Activated CD4-positive, alpha-beta memory T cell treated with anti-CD3 and anti-CD28 coated beads, Interleukin-2, amount 10 ng/mL, durations not matched to agents 7 days and 5 days (primary cell): ENCODE measurements around the gene TRAPPC10. TPM values are rescaled to one million over a fixed set of nuclear protein-coding genes. Genes with fewer than 3 reads are reported as not detected.

Experiments used
- CTCF ChIA-PET: fragments of 350-600 bp; sonication (Branson Sonifier 250); formaldehyde crosslinking; loops from one replicate; lab custom pipeline; 2021; ENCODE audit warnings: antibody characterized with exemption, inconsistent platforms; lab: Charles Lee
- POLR2A ChIA-PET: fragments of 350-600 bp; sonication (Branson Sonifier 250); formaldehyde crosslinking; loops from one replicate; lab custom pipeline; 2021; ENCODE audit warnings: antibody characterized with exemption; lab: Charles Lee
- DNase-seq: peaks from one replicate; pipeline ENCODE4 v3.0.0-alpha.2; 2020
- H3K27ac Mint-ChIP-seq: one replicate; pipeline ENCODE4 v1.8.0; 2021; ENCODE audit warnings: mild to moderate bottlenecking, mixed read lengths
- H3K27me3 Mint-ChIP-seq: one replicate; pipeline ENCODE4 v1.8.0; 2021; ENCODE audit warnings: mixed read lengths
- H3K36me3 Mint-ChIP-seq: one replicate; pipeline ENCODE4 v1.8.0; 2021; ENCODE audit warnings: low read depth, mixed read lengths
- H3K4me1 Mint-ChIP-seq: one replicate; pipeline ENCODE4 v1.8.0; 2021; ENCODE audit warnings: mixed read lengths
- H3K4me3 Mint-ChIP-seq: one replicate; pipeline ENCODE4 v1.8.0; 2021; ENCODE audit warnings: mild to moderate bottlenecking, mixed read lengths
- H3K9me3 Mint-ChIP-seq: one replicate; pipeline ENCODE4 v1.8.0; 2021; ENCODE audit warnings: mixed read lengths
- total RNA-seq, 2 experiments: library from RNA; stranded (reverse); gene quantifications; one replicate each; pipeline ENCODE4 v1.2.3, GENCODE V29; 2021

Gene TRAPPC10
- total RNA-seq, 2 experiments from 2014 or later = 76.0 to 76.5 TPM

DNA sequence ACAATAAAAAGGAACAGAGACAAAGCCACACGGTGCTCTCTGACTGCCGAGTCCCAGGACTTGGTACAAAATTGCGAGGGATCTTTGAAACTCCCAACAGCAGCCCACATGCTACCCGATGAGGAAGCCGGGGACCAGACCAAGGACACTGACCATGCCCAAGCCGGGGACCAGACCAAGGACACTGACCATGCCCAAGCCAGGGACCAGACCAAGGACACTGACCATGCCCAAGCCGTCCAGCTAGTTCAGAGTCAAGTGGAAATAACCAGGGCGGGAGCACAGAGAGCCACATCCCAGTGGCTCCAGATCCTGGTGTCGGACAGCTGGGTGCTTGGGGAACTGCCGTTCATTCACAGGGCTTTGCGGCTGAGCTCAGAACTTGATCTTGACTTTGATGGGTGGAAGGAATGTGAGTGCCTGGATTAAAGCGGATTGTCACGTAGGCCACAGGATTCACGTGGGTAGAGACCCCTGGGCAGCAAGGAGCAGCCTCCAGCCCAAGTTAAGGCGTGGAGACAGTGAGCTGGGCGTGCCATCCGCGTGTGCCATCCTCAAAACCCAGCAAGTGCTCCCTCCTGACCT lies 16.5 kb upstream of the TRAPPC10 start:
- CTCF ChIA-PET = no interaction called here

DNA sequence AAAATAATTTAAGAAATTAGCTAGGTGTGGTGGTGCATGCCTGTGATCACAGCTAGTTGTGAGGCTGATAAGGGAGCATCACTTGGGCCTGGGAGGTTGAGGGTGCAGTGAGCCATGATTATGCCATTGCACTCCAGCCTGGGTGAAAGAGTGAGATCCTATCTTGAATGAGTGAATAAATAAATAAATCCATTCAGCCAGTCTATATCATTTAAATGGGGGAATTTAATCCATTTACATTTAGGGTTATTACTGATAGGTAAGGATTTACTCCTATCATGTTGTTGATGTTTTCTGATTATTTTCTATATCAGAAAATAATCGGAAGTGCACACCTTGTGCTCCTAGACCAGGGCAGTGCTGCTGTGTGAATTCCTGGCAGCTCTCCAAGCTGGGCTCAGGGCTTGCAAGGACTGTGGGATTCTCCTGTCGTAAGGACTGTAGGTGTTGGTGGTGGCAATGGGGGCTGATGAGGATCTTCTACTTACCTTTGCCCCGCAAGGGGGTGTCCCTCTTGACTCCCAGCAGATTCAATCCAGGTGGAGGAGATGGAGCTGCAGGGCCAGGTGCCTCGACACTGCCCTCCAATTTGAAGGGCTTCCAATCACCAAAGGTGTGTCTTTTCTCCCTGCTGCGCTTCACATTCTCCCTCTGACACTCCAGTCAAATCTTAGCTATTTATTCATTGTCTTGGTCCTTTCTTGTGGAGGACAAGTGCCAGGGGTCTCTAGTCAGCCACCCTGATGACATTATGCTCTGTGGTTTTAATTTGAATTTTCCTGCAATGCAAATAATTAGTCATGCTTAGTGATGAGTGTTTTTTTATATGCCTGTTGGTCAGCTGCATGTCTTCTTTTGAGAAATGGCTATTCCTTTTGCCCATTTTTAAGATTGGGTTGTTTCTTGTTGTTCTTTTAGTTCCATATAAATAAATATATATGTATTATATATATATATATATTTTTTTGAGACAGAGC lies 14.1 kb upstream of the TRAPPC10 start:
- Mint-ChIP-seq H3K36me3 (no peaks in the 10 kb centered on the region), H3K4me3 (no peak overlapping the region), H3K4me1 (no peaks in the 10 kb centered on the region), H3K27me3 (peaks cover 23% of the 10 kb centered on the region), H3K27ac (no peak overlapping the region), H3K9me3 (no peaks in the 10 kb centered on the region)
- POLR2A ChIA-PET = interaction anchor here (1.0 kb wide), 1 partner anchor 14 kb away, joined by 3 read pairs; the partner anchor contains the start of gene TRAPPC10
- CTCF ChIA-PET = interaction anchor here (1.2 kb wide), 1 partner anchor 10 kb away, joined by 3 read pairs; no protein-coding TSS in a partner anchor
- no peak for DNase-seq

More for the DNA sequence above, 16.5 kb upstream of the TRAPPC10 start:
- no peak for DNase-seq
- Mint-ChIP-seq H3K27ac (no peak overlapping the region), H3K9me3 (no peaks in the 10 kb centered on the region), H3K36me3 (no peaks in the 10 kb centered on the region), H3K4me1 (no peaks in the 10 kb centered on the region), H3K27me3 (peaks cover 23% of the 10 kb centered on the region), H3K4me3 (no peak overlapping the region)
- POLR2A ChIA-PET = interaction anchor here (1.3 kb wide), 1 partner anchor 88 kb away, joined by 3 read pairs; no protein-coding TSS in a partner anchor

DNA sequence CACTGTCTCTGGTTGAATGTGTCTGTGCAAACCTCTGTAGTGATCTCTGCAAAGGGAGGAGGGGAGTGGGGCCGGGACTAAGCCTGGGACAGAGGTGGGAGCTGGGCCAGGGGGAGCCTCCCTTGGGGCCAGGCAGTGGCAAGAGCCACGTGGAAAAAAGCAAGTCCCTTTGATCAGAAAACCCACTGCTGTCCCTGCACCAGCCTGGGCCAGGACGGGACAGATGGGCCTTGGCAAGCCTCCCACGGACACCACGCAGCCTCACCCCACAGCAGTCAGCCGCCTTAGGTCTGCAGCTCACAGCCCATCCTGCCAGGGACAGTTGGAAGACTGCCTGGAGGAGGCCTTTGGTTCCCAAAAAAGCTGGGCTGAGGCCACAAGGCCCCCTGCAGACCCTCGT lies 11.7 kb upstream of the TRAPPC10 start:
- Mint-ChIP-seq H3K9me3 (no peaks in the 10 kb centered on the region), H3K27me3 (peaks cover 23% of the 10 kb centered on the region), H3K4me1 (no peaks in the 10 kb centered on the region), H3K4me3 (no peak overlapping the region), H3K27ac (no peak overlapping the region), H3K36me3 (no peaks in the 10 kb centered on the region)
- ChIA-PET POLR2A (no interaction called here), CTCF (no interaction called here)
- DNase-seq = no peak

DNA sequence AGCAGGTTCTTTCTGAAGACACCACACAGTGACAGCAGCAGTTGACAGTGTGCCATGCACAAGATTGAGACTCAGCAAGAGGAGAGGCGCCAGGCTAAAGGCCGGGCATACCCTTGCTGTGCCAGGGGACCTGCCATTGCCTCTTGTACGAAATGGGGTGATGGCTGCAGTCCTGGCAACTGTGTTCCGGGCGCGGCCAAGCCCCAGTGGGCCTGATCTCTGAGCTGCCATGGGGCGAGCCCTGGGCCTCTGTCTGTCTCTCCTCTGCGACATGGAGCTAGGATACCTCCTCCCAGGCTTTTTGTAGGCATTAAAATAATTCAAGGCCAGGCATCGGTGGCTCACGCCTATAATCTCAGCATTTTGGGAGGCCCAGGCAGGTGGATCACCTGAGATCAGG lies 9.6 kb upstream of the TRAPPC10 start:
- ChIA-PET CTCF (no interaction called here), POLR2A (interaction anchor here (1.4 kb wide), 1 partner anchor 10 kb away, joined by 5 read pairs; the partner anchor contains the start of gene TRAPPC10)
- H3K9me3 Mint-ChIP-seq = no peaks in the 10 kb centered on the region

DNA sequence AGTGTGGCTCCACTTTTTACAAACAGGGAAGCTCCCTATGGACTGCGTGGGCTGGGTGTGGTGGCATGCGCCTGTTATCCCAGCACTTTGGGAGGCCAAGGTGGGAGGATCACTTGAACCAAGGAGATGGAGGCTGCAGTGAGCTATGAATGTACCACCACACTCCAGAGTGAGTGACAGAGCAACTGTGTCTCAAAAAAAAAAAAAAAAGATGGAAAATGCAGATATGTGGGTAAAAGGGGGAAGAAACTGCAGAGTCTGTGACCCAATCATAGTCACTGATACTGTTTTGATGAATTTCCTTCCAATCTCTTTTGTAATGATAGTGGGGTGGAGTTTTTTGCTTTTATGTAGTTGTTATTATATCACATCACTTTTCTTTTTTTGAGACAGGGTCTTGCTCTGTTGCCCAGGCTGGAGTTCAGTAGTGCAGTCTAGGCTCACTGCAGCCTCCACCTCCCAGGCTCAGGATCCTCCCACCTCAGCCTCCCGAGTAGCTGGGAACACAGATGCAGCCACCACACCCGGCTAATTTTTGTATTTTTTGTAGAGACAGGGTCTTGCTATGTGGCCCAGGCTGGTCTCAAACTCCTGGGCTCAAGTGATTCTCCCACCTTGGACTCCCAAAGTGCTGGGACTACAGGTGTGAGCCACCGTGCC lies 8.7 kb upstream of the TRAPPC10 start:
- Mint-ChIP-seq H3K4me3 (no peak overlapping the region), H3K27ac (no peak overlapping the region)
- POLR2A ChIA-PET = no interaction called here

More for the DNA sequence above, 9.6 kb upstream of the TRAPPC10 start:
- Mint-ChIP-seq H3K36me3 (no peaks in the 10 kb centered on the region), H3K4me1 (no peaks in the 10 kb centered on the region), H3K4me3 (no peak overlapping the region), H3K27ac (no peak overlapping the region), H3K27me3 (peaks cover 12% of the 10 kb centered on the region)
- DNase-seq = no peak

DNA sequence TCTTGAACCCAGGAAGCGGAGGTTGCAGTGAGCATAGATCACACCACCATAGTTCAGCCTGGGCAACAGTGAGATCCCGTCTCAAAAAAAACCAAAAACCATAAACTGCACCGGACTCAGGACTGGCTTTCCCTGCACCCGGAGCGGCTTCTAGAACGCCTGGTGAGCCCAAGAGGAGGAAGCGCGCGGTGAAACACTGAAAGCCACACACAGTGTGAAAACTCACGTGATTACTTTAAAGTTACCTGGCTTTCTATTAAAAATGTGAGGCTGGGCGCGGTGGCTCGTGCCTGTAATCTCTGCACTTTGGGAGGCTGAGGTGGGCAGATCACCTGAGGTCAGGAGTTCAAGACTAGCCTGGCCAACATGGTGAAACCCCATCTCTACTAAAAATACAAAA lies 7.0 kb upstream of the TRAPPC10 start:
- H3K9me3 Mint-ChIP-seq = no peaks in the 10 kb centered on the region
- no peaks in the 10 kb centered on the region for H3K27me3 Mint-ChIP-seq
- ChIA-PET POLR2A (no interaction called here), CTCF (no interaction called here)
- no peak overlapping the region for H3K4me3 Mint-ChIP-seq
- DNase-seq = no peak
- peaks cover 2% of the 10 kb centered on the region for H3K4me1 Mint-ChIP-seq
- no peak overlapping the region for H3K27ac Mint-ChIP-seq
- peaks cover 1% of the 10 kb centered on the region for H3K36me3 Mint-ChIP-seq

More for the DNA sequence above, 8.7 kb upstream of the TRAPPC10 start:
- no peaks in the 10 kb centered on the region for H3K4me1 Mint-ChIP-seq
- no peaks in the 10 kb centered on the region for H3K36me3 Mint-ChIP-seq
- H3K9me3 Mint-ChIP-seq = no peaks in the 10 kb centered on the region
- peaks cover 5% of the 10 kb centered on the region for H3K27me3 Mint-ChIP-seq
- no peak for DNase-seq
- CTCF ChIA-PET = no interaction called here

DNA sequence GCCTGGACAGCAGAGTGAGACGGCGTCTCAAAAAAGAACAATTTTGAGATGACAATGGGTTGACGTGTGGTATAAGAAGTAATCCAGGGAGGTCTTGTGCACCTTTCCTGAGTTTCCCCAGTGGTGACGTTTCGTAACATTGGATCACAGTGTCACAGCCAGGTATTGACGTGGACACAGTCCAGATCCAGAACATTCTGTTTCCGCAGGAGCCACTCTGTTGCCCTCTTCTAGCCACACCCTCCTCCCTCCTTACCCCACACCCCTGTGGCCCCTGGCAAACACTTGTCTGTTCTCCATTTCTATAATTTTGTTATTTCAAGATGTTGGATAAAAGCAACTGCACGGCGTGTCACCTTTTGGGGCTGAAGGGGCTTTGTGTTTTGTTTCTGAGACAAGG lies 6.5 kb upstream of the TRAPPC10 start:
- Mint-ChIP-seq H3K9me3 (no peaks in the 10 kb centered on the region), H3K36me3 (peaks cover 5% of the 10 kb centered on the region), H3K4me1 (peaks cover 6% of the 10 kb centered on the region), H3K4me3 (no peak overlapping the region), H3K27me3 (no peaks in the 10 kb centered on the region), H3K27ac (no peak overlapping the region)
- DNase-seq = no peak
- ChIA-PET CTCF (no interaction called here), POLR2A (no interaction called here)

DNA sequence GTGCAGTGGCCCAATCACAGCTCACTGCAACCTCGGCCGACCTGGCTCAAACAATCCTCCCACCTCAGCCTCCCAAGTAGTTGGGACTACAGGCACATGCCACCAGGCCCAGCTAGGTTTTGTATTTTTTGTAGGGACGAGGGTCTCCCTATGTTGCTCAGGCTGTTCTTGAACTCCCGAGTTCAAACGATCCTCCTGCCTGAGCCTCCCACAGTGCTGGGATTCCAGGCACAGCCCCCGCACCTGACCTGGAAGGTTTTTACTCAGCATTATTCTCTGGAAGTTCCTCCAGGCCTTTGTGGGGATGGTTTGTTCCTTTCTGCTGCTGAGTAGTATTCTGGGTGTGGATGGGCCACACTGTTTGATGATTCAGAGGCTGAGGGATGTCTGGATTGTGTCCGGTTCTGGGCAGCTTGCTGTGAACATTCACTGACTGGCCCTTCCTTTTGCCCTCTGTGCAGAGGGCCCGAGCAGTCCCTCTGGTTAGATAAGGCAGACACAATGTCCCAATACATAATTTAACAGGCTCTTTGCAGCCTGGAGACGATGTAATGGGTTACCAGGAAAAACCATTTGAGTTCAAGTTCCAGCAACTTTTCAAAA lies 6.0 kb upstream of the TRAPPC10 start:
- Mint-ChIP-seq H3K4me1 (peaks cover 10% of the 10 kb centered on the region), H3K36me3 (peaks cover 5% of the 10 kb centered on the region), H3K27ac (no peak overlapping the region), H3K9me3 (no peaks in the 10 kb centered on the region), H3K4me3 (no peak overlapping the region), H3K27me3 (no peaks in the 10 kb centered on the region)
- POLR2A ChIA-PET = no interaction called here
- DNase-seq = no peak
- CTCF ChIA-PET = no interaction called here

DNA sequence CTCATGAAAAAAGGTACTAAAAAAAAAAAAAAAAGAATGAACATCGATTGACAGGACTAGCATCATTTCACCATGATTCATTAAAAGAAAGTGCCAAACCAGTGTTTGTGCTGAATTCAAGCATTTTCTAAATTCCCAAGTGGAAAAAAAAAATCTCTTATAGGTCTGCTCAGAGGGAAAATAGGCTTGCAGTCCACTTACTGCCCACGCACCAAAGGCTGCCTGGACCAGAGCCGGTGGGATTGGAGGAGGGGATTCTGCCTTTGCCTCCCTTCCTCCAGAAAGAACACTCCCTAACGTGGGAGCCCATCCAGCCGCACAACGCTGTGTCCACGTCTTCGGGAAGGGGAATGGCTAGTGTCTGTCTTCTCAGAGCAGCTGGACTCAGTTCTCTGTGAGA lies 5.5 kb upstream of the TRAPPC10 start:
- Mint-ChIP-seq H3K9me3 (no peaks in the 10 kb centered on the region), H3K4me1 (peaks cover 13% of the 10 kb centered on the region), H3K27ac (no peak overlapping the region), H3K36me3 (peaks cover 5% of the 10 kb centered on the region), H3K4me3 (no peak overlapping the region), H3K27me3 (no peaks in the 10 kb centered on the region)
- ChIA-PET CTCF (no interaction called here), POLR2A (no interaction called here)
- DNase-seq = no peak

DNA sequence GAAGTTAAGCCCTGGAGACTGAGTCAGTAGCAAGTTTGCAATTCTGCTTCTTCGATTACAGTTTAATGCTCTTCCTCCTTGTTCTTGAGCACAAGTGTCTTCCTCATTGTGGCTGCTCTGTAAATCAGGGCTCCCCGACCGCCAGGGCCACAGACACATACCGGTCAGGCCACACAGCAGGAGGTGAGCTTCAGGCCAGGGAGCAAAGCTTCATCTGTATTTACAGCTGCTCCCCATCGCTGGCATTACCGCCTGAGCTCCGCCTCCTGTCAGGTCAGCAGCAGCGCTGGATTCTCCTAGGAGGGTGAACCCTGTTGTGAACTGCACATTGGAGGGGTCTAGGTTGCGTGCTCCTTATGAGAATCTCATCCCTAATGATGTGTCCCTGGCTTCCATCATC lies 1.7 kb upstream of the TRAPPC10 start:
- peaks cover 34% of the 10 kb centered on the region for H3K4me1 Mint-ChIP-seq
- no peak overlapping the region for H3K27ac Mint-ChIP-seq
- ChIA-PET POLR2A (interaction anchor here (1.0 to 5.3 kb wide), 4 partner anchors 11 to 74 kb away, joined by 3 to 71 read pairs (median 6); no protein-coding TSS in a partner anchor), CTCF (no interaction called here)
- H3K4me3 Mint-ChIP-seq = no peak overlapping the region
- DNase-seq = no peak
- no peaks in the 10 kb centered on the region for H3K27me3 Mint-ChIP-seq
- no peaks in the 10 kb centered on the region for H3K9me3 Mint-ChIP-seq
- H3K36me3 Mint-ChIP-seq = peaks cover 22% of the 10 kb centered on the region

DNA sequence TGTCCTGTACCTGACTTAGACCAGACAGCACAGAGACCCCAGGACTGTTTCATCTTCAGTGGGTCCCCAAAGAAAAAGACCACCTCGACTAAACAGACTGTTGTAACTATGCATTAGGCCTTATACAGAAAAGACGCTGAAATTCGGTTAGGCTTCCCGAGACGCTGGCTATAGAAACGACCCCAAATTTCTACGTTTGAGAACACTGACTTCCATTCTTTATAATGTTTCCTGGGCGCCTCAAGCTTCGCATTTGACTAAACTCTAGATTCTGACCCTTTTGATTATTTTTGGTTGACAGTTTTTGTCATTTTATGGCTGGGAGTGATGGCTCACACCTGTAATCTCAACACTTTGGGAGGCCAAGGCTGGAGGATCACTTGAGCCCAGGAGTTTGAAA lies 986 bp upstream of the TRAPPC10 start:
- no peak for DNase-seq
- no peaks in the 10 kb centered on the region for H3K27me3 Mint-ChIP-seq
- ChIA-PET CTCF (no interaction called here), POLR2A (interaction anchor here (1.0 to 5.3 kb wide), 7 partner anchors 9 to 81 kb away, joined by 3 to 71 read pairs (median 5); no protein-coding TSS in a partner anchor)
- peaks cover 22% of the 10 kb centered on the region for H3K36me3 Mint-ChIP-seq
- H3K4me1 Mint-ChIP-seq = peaks cover 38% of the 10 kb centered on the region
- H3K4me3 Mint-ChIP-seq = peak overlapping the region; percentile 85
- peak overlapping the region; percentile 85 for H3K27ac Mint-ChIP-seq
- H3K9me3 Mint-ChIP-seq = no peaks in the 10 kb centered on the region
